K562 (cell line): ENCODE results near the gene VGLL4. TPM values are rescaled to one million over a fixed set of nuclear protein-coding genes. Genes with fewer than 3 reads are reported as not detected.

Experiments used
- ATAC-seq: fragments of 200-7000 bp; cut with Tn5 transposase; 3 replicates; pipeline ENCODE4 v1.9.1; 2020; ENCODE audit warnings: moderate library complexity
- BruUV-seq: library from RNA; stranded (reverse); fragments of 400-500 nt; replicated peaks from 2 replicates; lab custom pipeline; 2021; lab: Mats Ljungman, UMichigan
- CTCF ChIA-PET: fragments of 300-600 bp; formaldehyde crosslinking; extraction: SDS; loops from one replicate; lab custom pipeline; 2021; ENCODE audit warnings: low intra/inter-chr PET ratio; lab: Yijun Ruan, JAX
- POLR2A ChIA-PET: fragments of 300-600, 350-650 bp; sonication (Branson Sonifier 250); formaldehyde crosslinking; extraction: SDS; loops from one replicate; lab custom pipeline; 2021; ENCODE audit warnings: antibody characterized with exemption, inconsistent platforms; lab: Yijun Ruan, JAX
- DNase-seq, 4 experiments: peaks; one replicate each; pipeline versions ENCODE4 v3.0.0 to v3.0.0-alpha.2; 2011 to 2018; ENCODE audit warnings: low spot score in 3 of 4, mixed read lengths in 3 of 4; ENCODE audit errors: extremely low read depth in 1 of 4
- FAIRE-seq: peaks from 2 replicates; lab custom pipeline; 2011; peaks lifted over from hg19 to GRCh38; lab: Jason Lieb, UNC
- H2AFZ ChIP-seq: 2 replicates; pipeline ENCODE4 v1.6.0; 2011; ENCODE audit warnings: low read depth, low read length, control low read depth, inconsistent platforms
- H3K27ac ChIP-seq: fragments of 200-600 bp; 3 replicates; pipeline ENCODE4 v1.8.0; 2011; ENCODE audit warnings: low read depth, mild to moderate bottlenecking, control low read depth, inconsistent platforms, low read length, moderate library complexity, mixed read lengths; ENCODE audit errors: extremely low read depth
- H3K27me3 ChIP-seq, 2 experiments: fragments of 300-600 bp in 1 of 2; 2 replicates in 1 of 2; 3 replicates in 1 of 2; pipeline versions ENCODE4 v1.6.0 to v1.8.0; 2011; ENCODE audit warnings: inconsistent platforms in 2 of 2, low read length in 2 of 2, mild to moderate bottlenecking in 1 of 2, mixed read lengths in 1 of 2, moderate library complexity in 1 of 2; ENCODE audit not compliant: control insufficient read depth in 2 of 2, insufficient read depth in 2 of 2
- H3K36me3 ChIP-seq: fragments of 300-600 bp; 3 replicates; pipeline ENCODE4 v1.8.0; 2011; ENCODE audit warnings: mild to moderate bottlenecking, low read length, inconsistent platforms; ENCODE audit not compliant: control insufficient read depth, insufficient read depth
- H3K4me1 ChIP-seq, 2 experiments: fragments of 200-600 bp in 1 of 2; replicated peaks in 1 of 2; 2 replicates in 1 of 2; 3 replicates in 1 of 2; pipeline versions ENCODE4 v1.5.1 to v1.8.0; 2011; ENCODE audit warnings: inconsistent platforms in 2 of 2, low read length in 2 of 2, mild to moderate bottlenecking in 1 of 2, mixed read lengths in 1 of 2, moderate library complexity in 1 of 2; ENCODE audit not compliant: control insufficient read depth in 2 of 2, insufficient read depth in 2 of 2
- H3K4me2 ChIP-seq: 2 replicates; pipeline ENCODE4 v1.6.1; 2011; ENCODE audit warnings: low read length, control low read depth, inconsistent platforms, mixed read lengths; ENCODE audit not compliant: insufficient read depth
- H3K4me3 ChIP-seq: fragments of 200-600 bp; sonication (generic), shearing (Covaris generic); 2 replicates; pipeline ENCODE4 v1.5.1; 2016; ENCODE audit warnings: control low read depth, inconsistent platforms
- H3K79me2 ChIP-seq: fragments of 200-600 bp; 3 replicates; pipeline ENCODE4 v1.8.0; 2011; ENCODE audit warnings: low read length, inconsistent platforms; ENCODE audit not compliant: control insufficient read depth, insufficient read depth
- H3K9ac ChIP-seq, 2 experiments: 2 replicates each; pipeline versions ENCODE4 v1.6.0 to v1.6.1; 2011; ENCODE audit warnings: low read depth in 2 of 2, low read length in 2 of 2, control low read depth in 1 of 2, inconsistent platforms in 1 of 2, mild to moderate bottlenecking in 1 of 2, mixed read lengths in 1 of 2; ENCODE audit not compliant: insufficient read depth in 1 of 2
- H3K9me1 ChIP-seq: one replicate; pipeline ENCODE4 v1.6.0; 2011; ENCODE audit warnings: inconsistent platforms, mild to moderate bottlenecking, low read length, moderate library complexity; ENCODE audit not compliant: control insufficient read depth, insufficient read depth
- H3K9me3 ChIP-seq: replicated peaks from 2 replicates; pipeline ENCODE4 v1.5.1; 2011; ENCODE audit warnings: low read depth, low read length, inconsistent platforms; ENCODE audit not compliant: control insufficient read depth, insufficient read depth
- H4K20me1 ChIP-seq: replicated peaks from 2 replicates; pipeline ENCODE4 v1.6.1; 2011; ENCODE audit warnings: low read length, inconsistent platforms, mixed read lengths; ENCODE audit not compliant: control insufficient read depth, insufficient read depth
- CBX2 ChIP-seq: fragments of 200-600 bp; sonication (generic); IDR thresholded peaks from one replicate; pipeline ENCODE4 v1.6.1; 2012; ENCODE audit warnings: mild to moderate bottlenecking, low read length, inconsistent platforms; ENCODE audit not compliant: insufficient read depth, poor library complexity, severe bottlenecking
- EP300 ChIP-seq: IDR thresholded peaks from 2 replicates; pipeline ENCODE4 v1.6.1; 2012; ENCODE audit warnings: low read length, improper control_type of control experiment
- GTF2A2 ChIP-seq: IDR thresholded peaks from 2 replicates; pipeline ENCODE4 v1.6.1; 2016; ENCODE audit warnings: mild to moderate bottlenecking, missing genetic modification characterization, missing compliant biosample characterization
- HDAC8 ChIP-seq: fragments of 450-650 bp; IDR thresholded peaks from 2 replicates; pipeline ENCODE4 v1.6.1; 2016; ENCODE audit warnings: mild to moderate bottlenecking, missing genetic modification characterization, moderate library complexity, missing compliant biosample characterization
- MEF2A ChIP-seq: IDR thresholded peaks from 2 replicates; pipeline ENCODE4 v1.6.1; 2011; ENCODE audit warnings: low read depth, mild to moderate bottlenecking, low read length, moderate library complexity; ENCODE audit not compliant: control insufficient read depth
- NELFE ChIP-seq: IDR thresholded peaks from 2 replicates; pipeline ENCODE4 v1.6.1; 2011; ENCODE audit warnings: mild to moderate bottlenecking; ENCODE audit not compliant: insufficient read depth, insufficient read length
- NEUROD1 ChIP-seq: fragments of 150-350 bp; IDR thresholded peaks from 2 replicates; pipeline ENCODE4 v1.6.1; 2014; ENCODE audit warnings: borderline replicate concordance, low read length, low read depth; ENCODE audit not compliant: partially characterized antibody
- OTX1 ChIP-seq: fragments of 450-650 bp; formaldehyde crosslinking; IDR thresholded peaks from 2 replicates; pipeline ENCODE4 v1.4.0; 2022; ENCODE audit warnings: mild to moderate bottlenecking
- POLR2G ChIP-seq: fragments of 200-400 bp; formaldehyde crosslinking; IDR thresholded peaks from 2 replicates; pipeline ENCODE4 v1.6.1; 2017; ENCODE audit warnings: low read depth, mild to moderate bottlenecking, antibody characterized with exemption, low read length, moderate library complexity
- RAD21 ChIP-seq, 2 experiments: fragments of 250-450 bp in 1 of 2; fragments of 450-650 bp in 1 of 2; sonication (Bioruptor Pico) in 1 of 2; formaldehyde crosslinking in 1 of 2; IDR thresholded peaks in 1 of 2; conservative IDR thresholded peaks in 1 of 2; 2 replicates each; pipeline versions ENCODE4 v1.4.0 to v1.8.0; 2020 to 2022; ENCODE audit warnings: mild to moderate bottlenecking in 2 of 2, moderate library complexity in 1 of 2
- SIRT6 ChIP-seq: IDR thresholded peaks from one replicate; pipeline ENCODE4 v1.6.1; 2012; ENCODE audit warnings: low read depth, mild to moderate bottlenecking, control low read depth, inconsistent platforms, low read length, moderate library complexity
- TFAM ChIP-seq: fragments of 250-450 bp; sonication (Bioruptor Pico); conservative IDR thresholded peaks from 2 replicates; pipeline ENCODE4 v1.5.0; 2021; ENCODE audit warnings: mild to moderate bottlenecking, moderate library complexity
- ZEB2 ChIP-seq: fragments of 450-650 bp; IDR thresholded peaks from 2 replicates; pipeline ENCODE4 v1.6.1; 2016
- WGBS: fragments of 100-300 bp; shearing (Covaris generic); methylation state at CpG from one replicate; pipeline ENCODE4 v1.1.6; 2016; ENCODE audit warnings: low coverage, mixed read lengths; ENCODE audit not compliant: insufficient coverage; ENCODE audit errors: missing lambda C conversion rate; 5-methylcytosine and 5-hydroxymethylcytosine counted together
- in situ Hi-C: fragments of 300-500 bp; cut with MboI; formaldehyde crosslinking; loops from 4 replicates; pipeline ENCODE4 v1.15.0; 2018; ENCODE audit warnings: inconsistent platforms, mixed read lengths
- intact Hi-C: fragments of 100-400 bp; cut with micrococcal nuclease; formaldehyde crosslinking; loops from 2 replicates; pipeline ENCODE4 v1.14.2; 2022
- polyA plus RNA-seq, 8 experiments: library from polyadenylated mRNA; depleted of rRNA in 4 of 8; stranded (reverse) in 5 of 8; unstranded in 3 of 8; fragments of >200 nt; fragmentation: Nextera tagmentation in 2 of 8; fragmentation: Illumina TruSeq in 1 of 8; extraction: Ambion mirVana in 2 of 8; extraction: Trizol in 1 of 8; gene quantifications; 2 replicates each; pipeline versions ENCODE4 v1.2.1 to v1.2.3, GENCODE V29; 2011 to 2014; ENCODE audit warnings: inconsistent platforms in 1 of 8, missing spikeins in 1 of 8
- total RNA-seq, 7 experiments: library from RNA; depleted of rRNA in 6 of 7; stranded (reverse); fragments of >200 nt in 6 of 7; fragmentation: Illumina TruSeq in 2 of 7; extraction: Trizol in 2 of 7; gene quantifications; 2 replicates each; pipeline versions ENCODE4 v1.2.1 to v1.2.3, GENCODE V29; 2011 to 2021; ENCODE audit warnings: low replicate concordance in 1 of 7
- TF ChIP-seq, protein P1 (sequence below): sonication (generic); formaldehyde crosslinking; IDR thresholded peaks from 2 replicates; pipeline ENCODE4 v1.8.0; 2022; ENCODE audit warnings: mild to moderate bottlenecking, missing genetic modification reagents
- TF ChIP-seq, protein P2 (sequence below), 3 experiments: IDR thresholded peaks in 2 of 3; conservative IDR thresholded peaks in 1 of 3; 2 replicates each; pipeline ENCODE4 v1.5.1; 2011 to 2012; ENCODE audit warnings: low read length in 3 of 3, mild to moderate bottlenecking in 3 of 3, control low read depth in 2 of 3, improper control_type of control experiment in 1 of 3, inconsistent platforms in 1 of 3, low read depth in 1 of 3, mixed read lengths in 1 of 3, moderate library complexity in 1 of 3; ENCODE audit not compliant: insufficient read depth in 2 of 3

VGLL4 gene
- total and polyA plus RNA-seq, 9 of the 15 experiments (the other 6 are each of a cell fraction or from before 2014, with no cell fraction given), result 0.27 to 10.9 (median 8.6) TPM

GRCh38 chr3:11541321-11542303 is 102.1 kb downstream of the VGLL4 start (continued):
- TF ChIP-seq, protein P1, sequence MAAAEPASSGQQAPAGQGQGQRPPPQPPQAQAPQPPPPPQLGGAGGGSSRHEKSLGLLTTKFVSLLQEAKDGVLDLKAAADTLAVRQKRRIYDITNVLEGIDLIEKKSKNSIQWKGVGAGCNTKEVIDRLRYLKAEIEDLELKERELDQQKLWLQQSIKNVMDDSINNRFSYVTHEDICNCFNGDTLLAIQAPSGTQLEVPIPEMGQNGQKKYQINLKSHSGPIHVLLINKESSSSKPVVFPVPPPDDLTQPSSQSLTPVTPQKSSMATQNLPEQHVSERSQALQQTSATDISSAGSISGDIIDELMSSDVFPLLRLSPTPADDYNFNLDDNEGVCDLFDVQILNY (CRISPR knock-in tag), result no peak
- no peak for TF ChIP-seq TFAM (CRISPR knock-in tag)
- no peak for TF ChIP-seq HDAC8 (tag)

DNA sequence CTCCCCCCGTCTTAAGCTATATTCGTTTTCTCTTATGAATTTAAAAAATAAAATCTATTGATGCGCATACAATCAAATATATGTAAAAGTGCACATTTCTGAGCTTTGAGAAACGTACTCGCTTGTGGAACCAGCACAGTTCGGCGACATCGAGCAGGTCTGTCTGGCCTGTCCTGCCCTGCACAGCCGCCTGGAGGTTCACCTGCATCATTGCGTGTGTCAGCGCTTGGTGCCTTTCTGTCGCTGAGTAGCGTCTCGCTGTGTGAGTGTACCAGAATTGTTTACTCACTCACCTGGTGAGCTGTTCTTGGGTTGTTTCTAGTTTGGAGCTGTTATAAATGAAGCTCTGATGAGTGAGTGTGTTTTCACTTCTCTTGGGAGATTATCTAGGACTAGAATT is 104.0 kb downstream of the VGLL4 start:
- Histone ChIP-seq H3K79me2 (no peaks in the 10 kb centered on the region), H3K9me1 (no peaks in the 10 kb centered on the region), H3K4me1 (peaks cover 0 to 12% of the 10 kb centered on the region in 2 experiments; a peak in 2 of 5 replicates), H3K27me3 (no peaks in the 10 kb centered on the region), H3K4me2 (no peak overlapping the region), H4K20me1 (no peaks in the 10 kb centered on the region; the same call in 1 of the 2 replicates), H3K9me3 (no peaks in the 10 kb centered on the region), H2AFZ (no peak overlapping the region), H3K36me3 (no peaks in the 10 kb centered on the region), H3K4me3 (no peak overlapping the region), H3K27ac (no peak overlapping the region), H3K9ac (no peak overlapping the region)
- ChIA-PET POLR2A (no interaction called here), CTCF (no interaction called here)
- intact Hi-C loops, result loop anchor here (10.0 kb wide), 1 partner anchor 155 kb away; no protein-coding TSS in a partner anchor
- no TSS peak for BruUV-seq
- in situ Hi-C loops, result no loop called here
- DNase-seq (no peak), FAIRE-seq (peak; percentile 73), ATAC-seq (peak; percentile 41; the same call in 2 of the 3 replicates)
- WGBS, result 76% methylated on average over 14 of the region's 14 CpGs
- TF ChIP-seq POLR2G (no peak), CBX2 (no peak), GTF2A2 (tag) (no peak), SIRT6 (no peak), NELFE (no peak), EP300 (no peak), ZEB2 (no peak), RAD21 (CRISPR knock-in tag; conservative IDR thresholded peaks at IDR 0.05 in 1 of 2, IDR thresholded peaks at IDR 0.05 in 1 of 2) (peak in 1 of 2 experiments; percentile 33; a peak in 2 of 4 replicates), NEUROD1 (no peak), OTX1 (CRISPR knock-in tag) (no peak), MEF2A (no peak)
- TF ChIP-seq, protein P2, sequence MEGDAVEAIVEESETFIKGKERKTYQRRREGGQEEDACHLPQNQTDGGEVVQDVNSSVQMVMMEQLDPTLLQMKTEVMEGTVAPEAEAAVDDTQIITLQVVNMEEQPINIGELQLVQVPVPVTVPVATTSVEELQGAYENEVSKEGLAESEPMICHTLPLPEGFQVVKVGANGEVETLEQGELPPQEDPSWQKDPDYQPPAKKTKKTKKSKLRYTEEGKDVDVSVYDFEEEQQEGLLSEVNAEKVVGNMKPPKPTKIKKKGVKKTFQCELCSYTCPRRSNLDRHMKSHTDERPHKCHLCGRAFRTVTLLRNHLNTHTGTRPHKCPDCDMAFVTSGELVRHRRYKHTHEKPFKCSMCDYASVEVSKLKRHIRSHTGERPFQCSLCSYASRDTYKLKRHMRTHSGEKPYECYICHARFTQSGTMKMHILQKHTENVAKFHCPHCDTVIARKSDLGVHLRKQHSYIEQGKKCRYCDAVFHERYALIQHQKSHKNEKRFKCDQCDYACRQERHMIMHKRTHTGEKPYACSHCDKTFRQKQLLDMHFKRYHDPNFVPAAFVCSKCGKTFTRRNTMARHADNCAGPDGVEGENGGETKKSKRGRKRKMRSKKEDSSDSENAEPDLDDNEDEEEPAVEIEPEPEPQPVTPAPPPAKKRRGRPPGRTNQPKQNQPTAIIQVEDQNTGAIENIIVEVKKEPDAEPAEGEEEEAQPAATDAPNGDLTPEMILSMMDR (IDR thresholded peaks at IDR 0.05 in 2 of 3, conservative IDR thresholded peaks at IDR 0.05 in 1 of 3; ENCODE audit: insufficient read depth in 2 of 3, low read depth in 1 of 3, low read length in 3 of 3), result peak in 2 of 3 experiments; percentile 14 to 19; a peak in 2 of 6 replicates
- TF ChIP-seq, all 486 proteins: peak for 2
